GM18868 (cell line): ENCODE results near the gene HMGCS2.
"Not testable (repeated sequence)": the region's sequence is repeated elsewhere in the genome, so short reads cannot be mapped to it uniquely, and the experiment has no call there.

Experiments
- ATAC-seq: cut with Tn5 transposase; IDR thresholded peaks from one replicate; pipeline ENCODE4 v1.9.1; 2021; ENCODE audit warnings: mild to moderate bottlenecking, moderate library complexity; ENCODE audit not compliant: unreplicated experiment

Gene HMGCS2

DNA sequence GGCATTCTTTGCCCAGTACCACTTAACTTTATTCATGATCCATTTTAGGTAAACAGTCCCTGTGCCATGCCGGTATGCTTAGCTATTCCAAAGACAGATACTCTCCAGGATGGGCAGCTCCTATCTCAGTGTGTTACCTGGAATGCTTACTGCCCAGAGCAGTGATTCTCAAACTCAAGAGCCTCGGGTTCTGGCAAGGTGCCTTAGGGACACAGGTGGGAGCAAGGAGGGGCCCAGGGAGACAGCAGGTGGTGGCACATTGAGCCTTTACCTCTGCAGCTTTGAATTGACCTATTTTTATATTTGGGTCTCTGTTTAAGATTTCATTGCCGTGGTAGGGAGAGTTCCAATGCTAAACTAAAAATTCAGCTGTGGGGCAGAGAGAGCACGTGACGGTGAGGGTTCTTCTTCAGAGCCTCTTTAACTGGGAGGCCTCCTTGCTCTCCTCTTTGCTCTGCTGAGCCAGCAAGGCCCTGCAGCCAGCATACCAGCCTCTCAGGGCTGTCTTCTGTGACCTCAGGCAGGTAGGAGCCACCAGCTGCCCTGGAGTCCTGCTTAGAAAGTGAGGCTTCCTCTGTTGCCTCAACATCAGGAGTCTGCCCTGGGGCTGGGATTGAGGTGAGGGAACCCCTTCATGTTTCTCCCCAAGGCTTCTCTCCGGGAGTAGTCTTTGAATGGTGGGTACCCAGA, 36.8 kb downstream of the HMGCS2 start:
- no peak for ATAC-seq

DNA sequence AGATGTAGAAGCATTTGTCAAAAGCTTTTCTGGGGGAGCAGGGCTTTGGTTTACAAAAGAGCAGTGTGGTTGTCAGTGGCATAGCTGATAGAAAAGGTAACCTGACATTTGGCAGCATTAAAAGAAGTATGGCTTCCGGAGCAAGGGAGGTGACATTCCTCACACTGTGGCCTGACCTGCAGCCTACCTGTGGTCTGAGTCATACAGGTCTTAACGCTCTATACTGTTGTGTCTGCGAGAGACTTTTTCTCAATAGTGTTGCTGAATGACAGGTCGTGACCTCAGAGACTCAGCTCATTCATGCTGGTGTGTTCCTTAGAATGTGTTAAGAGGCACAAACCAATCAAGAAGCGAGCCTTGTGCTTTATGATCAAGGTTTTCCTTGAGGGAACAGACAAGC, 37.6 kb downstream of the HMGCS2 start:
- no peak for ATAC-seq

- ATAC-seq: no peak
Observed at GRCh38 chr1:119729044-119729443, 39.7 kb downstream of the HMGCS2 start.

GRCh38 chr1:119727991-119728390, 40.7 kb downstream of the HMGCS2 start:
- ATAC-seq: peak; percentile 92

GRCh38 chr1:119725626-119726025, 43.1 kb downstream of the HMGCS2 start:
- ATAC-seq: no peak

GRCh38 chr1:119724611-119725218, 44.0 kb downstream of the HMGCS2 start:
- ATAC-seq: no peak

- ATAC-seq: no peak
Observed at GRCh38 chr1:119721896-119722295, 46.8 kb downstream of the HMGCS2 start.

- ATAC-seq: no peak
Observed at GRCh38 chr1:119720866-119721440, 47.8 kb downstream of the HMGCS2 start.

DNA sequence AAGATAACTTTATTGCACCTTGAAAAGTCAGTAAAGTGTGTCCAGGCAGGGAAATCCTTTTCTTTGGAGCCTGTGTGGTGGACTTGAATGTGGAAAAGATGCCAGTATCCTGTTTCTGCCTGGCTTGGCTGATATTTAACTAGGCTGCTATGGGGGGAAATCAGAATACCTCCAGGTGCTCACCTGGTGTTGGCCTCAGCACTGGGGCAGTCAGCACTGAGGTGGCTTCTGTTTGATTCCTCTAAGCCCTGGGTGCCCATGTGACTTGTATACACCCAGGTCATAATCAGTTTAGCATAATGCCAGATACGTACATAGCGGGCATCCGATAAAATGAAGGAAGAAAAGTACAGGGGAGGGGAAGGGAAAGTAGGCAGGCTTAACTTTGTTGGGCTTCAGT, 49.7 kb downstream of the HMGCS2 start:
- no peak for ATAC-seq

DNA sequence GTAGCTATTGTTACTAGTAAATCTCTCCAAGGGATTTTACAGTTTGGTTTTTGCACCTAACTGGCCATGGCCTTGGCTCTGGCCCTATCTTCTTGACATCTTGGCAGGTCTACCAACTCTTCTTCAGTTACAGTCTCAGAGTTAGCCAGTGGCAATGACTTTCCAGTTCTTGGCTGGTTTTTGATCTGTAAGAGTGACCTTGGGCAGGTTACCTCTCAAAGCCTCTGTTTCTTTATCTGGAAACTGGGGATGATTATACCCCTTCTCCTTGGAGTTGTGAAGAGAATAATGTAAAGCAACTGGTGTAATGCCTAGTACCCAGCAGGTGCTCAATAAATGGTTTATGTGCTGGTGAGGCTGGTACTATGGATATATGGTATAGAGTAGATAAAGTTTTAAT, 50.3 kb downstream of the HMGCS2 start:
- ATAC-seq: no peak

- ATAC-seq: no peak
Observed at GRCh38 chr1:119715542-119715941, 53.2 kb downstream of the HMGCS2 start.

DNA sequence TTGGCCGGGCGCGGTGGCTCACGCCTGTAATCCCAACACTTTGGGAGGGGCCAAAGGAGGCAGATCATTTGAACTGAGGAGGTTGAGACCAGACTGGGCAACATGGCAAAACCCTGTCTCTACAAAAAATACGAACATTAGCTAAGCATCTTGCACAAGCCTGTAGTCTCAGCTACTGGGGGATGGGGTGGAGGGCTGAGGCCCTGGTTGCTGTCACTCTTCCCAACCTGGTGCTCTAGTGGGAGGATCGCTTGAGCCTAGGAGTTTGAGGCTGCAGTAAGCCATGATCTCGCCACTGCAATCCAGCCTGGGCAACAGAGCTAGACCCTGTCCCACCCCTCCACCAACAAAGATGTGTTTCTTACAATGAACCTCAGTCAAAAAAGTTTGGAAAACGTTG, 54.1 kb downstream of the HMGCS2 start:
- ATAC-seq: no peak

DNA sequence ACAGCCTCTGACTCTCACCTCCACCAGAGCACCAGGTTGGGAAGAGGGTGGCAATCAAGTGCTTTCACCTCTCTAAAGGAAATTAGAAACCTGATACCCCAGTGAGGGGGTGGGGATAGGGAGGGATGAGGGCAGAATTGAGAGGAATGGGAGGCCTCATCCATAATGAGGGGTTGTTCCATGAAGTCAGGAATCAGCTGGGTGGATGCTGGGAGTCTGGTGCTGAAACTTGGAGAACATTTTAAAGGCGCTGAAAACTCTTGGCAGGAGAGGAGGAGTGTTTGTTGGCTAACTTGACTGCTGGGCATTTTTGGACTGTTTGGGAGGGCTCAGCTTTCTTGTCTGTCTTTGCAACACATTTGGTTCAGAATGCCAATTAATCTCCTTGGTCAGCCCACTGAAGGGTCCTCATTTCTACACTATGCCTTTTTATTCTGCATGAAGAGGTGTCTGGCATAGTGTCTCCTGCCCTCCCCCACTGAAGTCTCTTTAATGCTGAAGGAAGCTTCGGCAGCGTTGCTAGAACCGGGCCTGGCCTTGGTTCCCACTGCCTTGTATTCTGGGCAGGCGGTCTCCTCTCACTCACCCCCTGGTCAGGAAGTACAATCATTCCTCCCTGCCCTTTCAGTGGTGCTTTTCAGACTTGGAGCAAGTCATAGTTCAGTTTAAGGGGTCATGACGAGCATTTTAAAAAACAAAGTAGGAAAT, 54.8 kb downstream of the HMGCS2 start:
- ATAC-seq: no peak

DNA sequence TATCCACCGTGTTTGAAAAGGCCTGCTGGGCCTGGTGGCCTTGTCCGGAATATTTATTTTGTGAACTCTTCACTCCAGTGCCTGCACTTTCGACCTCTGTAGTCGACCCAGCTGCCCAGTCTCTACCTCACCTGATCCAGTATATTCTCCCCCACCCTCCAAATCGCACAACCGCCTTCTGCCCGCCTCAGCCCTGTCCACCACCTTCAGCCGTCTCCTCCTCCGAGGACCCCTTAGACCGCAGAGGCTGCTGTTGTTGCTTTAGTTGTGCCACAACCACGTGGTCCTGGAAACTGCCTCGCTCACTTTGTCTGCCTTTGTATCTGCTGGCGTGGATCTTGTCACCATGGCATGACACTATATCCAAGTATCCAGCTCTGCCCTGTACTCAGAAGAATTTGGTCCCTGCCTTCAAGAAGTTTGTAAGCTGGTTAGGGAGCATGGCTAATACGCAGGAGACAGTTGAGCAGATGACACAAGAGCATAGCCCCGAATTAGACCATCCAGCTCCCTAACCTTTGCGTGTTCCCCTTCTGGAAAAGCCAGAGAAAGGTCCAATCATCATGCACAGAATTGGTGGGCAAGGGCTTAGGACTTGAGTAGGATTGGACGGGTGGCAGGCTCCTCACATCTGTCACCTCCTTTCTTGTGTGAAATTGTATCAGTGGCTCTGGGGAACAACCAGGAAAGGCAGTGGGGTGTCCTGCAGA, 55.5 kb downstream of the HMGCS2 start:
- no peak for ATAC-seq

GRCh38 chr1:119712342-119713038, 56.2 kb downstream of the HMGCS2 start:
- ATAC-seq: peak; percentile 48

- ATAC-seq: peak; percentile 73
Observed at GRCh38 chr1:119711804-119712341, 56.8 kb downstream of the HMGCS2 start, which contains the start of gene PHGDH. TSS of gene PHGDH (plus strand) at chr1:119711934. CDS start at chr1:119712023, 89 bp downstream.

DNA sequence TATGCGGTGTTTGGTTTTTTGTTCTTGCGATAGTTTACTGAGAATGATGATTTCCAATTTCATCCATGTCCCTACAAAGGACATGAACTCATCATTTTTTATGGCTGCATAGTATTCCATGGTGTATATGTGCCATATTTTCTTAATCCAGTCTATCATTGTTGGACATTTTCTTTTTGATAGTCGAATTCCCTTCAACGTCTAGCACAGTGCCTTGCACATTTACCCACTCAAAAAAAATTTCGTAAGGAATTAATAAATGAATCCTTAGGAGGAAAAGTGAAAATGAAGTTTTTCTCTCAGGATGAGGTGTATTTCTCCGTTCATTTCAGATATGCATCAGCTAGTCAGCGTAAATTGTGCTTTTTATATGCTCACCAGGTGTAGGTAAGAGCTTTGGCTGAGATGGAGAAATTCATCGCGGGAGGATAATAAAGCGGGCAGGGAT, 57.3 kb downstream of the HMGCS2 start:
- ATAC-seq: not testable (repeated sequence)

DNA sequence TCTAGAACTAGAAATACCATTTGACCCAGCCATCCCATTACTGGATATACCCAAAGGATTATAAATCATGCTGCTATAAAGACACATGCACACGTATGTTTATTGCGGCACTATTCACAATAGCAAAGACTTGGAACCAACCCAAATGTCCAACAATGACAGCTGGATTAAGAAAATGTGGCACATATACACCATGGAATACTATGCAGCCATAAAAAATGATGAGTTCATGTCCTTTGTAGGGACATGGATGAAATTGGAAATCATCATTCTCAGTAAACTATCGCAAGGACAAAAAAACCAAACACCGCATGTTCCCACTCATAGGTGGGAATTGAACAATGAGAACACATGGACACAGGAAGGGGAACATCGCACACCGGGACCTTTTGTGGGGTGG, 62.1 kb downstream of the HMGCS2 start:
- not testable (repeated sequence) for ATAC-seq

- ATAC-seq: no peak
Observed at GRCh38 chr1:119703666-119704450, 64.8 kb downstream of the HMGCS2 start.
